OCI-LY3 (cell line): ENCODE results near the gene EMB.
"Not testable (repeated sequence)": the region's sequence is repeated elsewhere in the genome, so short reads cannot be mapped to it uniquely, and the experiment has no call there.

Experiments
- H2AFZ ChIP-seq: fragments of 200-600, 300-600 bp; shearing (Covaris generic); 2 replicates; pipeline ENCODE4 v1.6.0; 2014; ENCODE audit warnings: antibody characterized with exemption, low read depth, low read length
- H3K27ac ChIP-seq: fragments of 200-600, 300-600 bp; sonication (generic); 2 replicates; pipeline ENCODE4 v1.5.1; 2014; ENCODE audit warnings: mild to moderate bottlenecking, low read length, moderate library complexity, mixed read lengths
- H3K27me3 ChIP-seq: fragments of 200-600, 300-600 bp; sonication (generic); 2 replicates; pipeline ENCODE4 v1.6.1; 2014; ENCODE audit warnings: low read depth, low read length, mixed read lengths
- H3K36me3 ChIP-seq: fragments of 200-600, 300-600 bp; sonication (generic); replicated peaks from 2 replicates; pipeline ENCODE3; 2014; ENCODE audit warnings: low read depth, low read length, mixed read lengths
- H3K4me1 ChIP-seq: fragments of 300-600, 200-600 bp; sonication (generic); 2 replicates; pipeline ENCODE4 v1.6.1; 2014; ENCODE audit warnings: low read length, mixed read lengths
- H3K4me2 ChIP-seq: fragments of 200-600, 300-600 bp; sonication (generic); 2 replicates; pipeline ENCODE4 v1.6.1; 2014; ENCODE audit warnings: low read length, mixed read lengths
- H3K4me3 ChIP-seq: fragments of 300-600, 200-600 bp; sonication (generic); 2 replicates; pipeline ENCODE4 v1.5.1; 2014; ENCODE audit warnings: antibody characterized with exemption, mild to moderate bottlenecking, low read length, moderate library complexity
- H3K79me2 ChIP-seq: fragments of 300-600, 200-600 bp; shearing (Covaris generic); 2 replicates; pipeline ENCODE4 v1.6.1; 2014; ENCODE audit warnings: mild to moderate bottlenecking, low read length, mixed read lengths
- H3K9ac ChIP-seq: fragments of 300-600, 200-600 bp; shearing (Covaris generic); 2 replicates; pipeline ENCODE4 v1.6.0; 2014; ENCODE audit warnings: mild to moderate bottlenecking, low read length, moderate library complexity
- H3K9me3 ChIP-seq: fragments of 200-600, 300-600 bp; shearing (Covaris generic); 2 replicates; pipeline ENCODE4 v1.6.1; 2014; ENCODE audit warnings: low read length, mixed read lengths; ENCODE audit not compliant: insufficient read depth
- H4K20me1 ChIP-seq: fragments of 200-600, 300-600 bp; sonication (generic); 2 replicates; pipeline ENCODE4 v1.6.1; 2016; ENCODE audit warnings: low read length, mixed read lengths; ENCODE audit not compliant: insufficient read depth
- EZH2phosphoT487 ChIP-seq: fragments of 200-600 bp; shearing (Covaris generic); IDR thresholded peaks from 2 replicates; pipeline ENCODE4 v1.6.1; 2018; ENCODE audit warnings: antibody characterized with exemption, mixed run types, low read depth
- TF ChIP-seq, protein P1 (sequence below): fragments of 200-600, 300-600 bp; sonication (generic); IDR thresholded peaks from 2 replicates; pipeline ENCODE4 v1.5.1; 2014; ENCODE audit warnings: antibody characterized with exemption, low read length, low read depth

Gene EMB

DNA sequence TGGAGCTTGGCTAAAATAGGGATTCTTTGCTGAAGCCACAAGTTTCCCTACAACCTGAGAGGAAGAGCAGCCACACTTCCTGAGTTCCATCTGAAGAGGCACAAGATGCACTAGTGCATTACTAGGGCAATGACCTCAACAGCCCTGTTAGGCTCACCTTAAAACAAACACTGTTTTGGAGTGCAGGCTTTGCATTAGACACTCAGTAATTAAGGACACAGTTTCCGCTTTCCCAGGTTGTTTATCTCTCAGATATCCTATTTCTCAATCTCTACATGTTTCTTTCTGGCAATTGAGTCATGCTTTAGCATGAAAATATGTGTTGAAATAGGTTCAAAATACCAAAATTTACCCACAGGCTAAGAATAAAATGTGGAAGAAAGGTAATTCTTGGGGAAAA lies 34.2 kb downstream of the EMB start:
- Histone ChIP-seq H3K36me3 (no peaks in the 10 kb centered on the region), H3K9ac (no peak overlapping the region), H3K4me1 (no peaks in the 10 kb centered on the region), H3K9me3 (no peaks in the 10 kb centered on the region), H3K27ac (no peak overlapping the region), H3K27me3 (no peaks in the 10 kb centered on the region), H3K4me2 (no peak overlapping the region), H3K79me2 (no peaks in the 10 kb centered on the region), H4K20me1 (no peaks in the 10 kb centered on the region), H2AFZ (no peak overlapping the region), H3K4me3 (no peak overlapping the region)
- TF ChIP-seq, protein P1, sequence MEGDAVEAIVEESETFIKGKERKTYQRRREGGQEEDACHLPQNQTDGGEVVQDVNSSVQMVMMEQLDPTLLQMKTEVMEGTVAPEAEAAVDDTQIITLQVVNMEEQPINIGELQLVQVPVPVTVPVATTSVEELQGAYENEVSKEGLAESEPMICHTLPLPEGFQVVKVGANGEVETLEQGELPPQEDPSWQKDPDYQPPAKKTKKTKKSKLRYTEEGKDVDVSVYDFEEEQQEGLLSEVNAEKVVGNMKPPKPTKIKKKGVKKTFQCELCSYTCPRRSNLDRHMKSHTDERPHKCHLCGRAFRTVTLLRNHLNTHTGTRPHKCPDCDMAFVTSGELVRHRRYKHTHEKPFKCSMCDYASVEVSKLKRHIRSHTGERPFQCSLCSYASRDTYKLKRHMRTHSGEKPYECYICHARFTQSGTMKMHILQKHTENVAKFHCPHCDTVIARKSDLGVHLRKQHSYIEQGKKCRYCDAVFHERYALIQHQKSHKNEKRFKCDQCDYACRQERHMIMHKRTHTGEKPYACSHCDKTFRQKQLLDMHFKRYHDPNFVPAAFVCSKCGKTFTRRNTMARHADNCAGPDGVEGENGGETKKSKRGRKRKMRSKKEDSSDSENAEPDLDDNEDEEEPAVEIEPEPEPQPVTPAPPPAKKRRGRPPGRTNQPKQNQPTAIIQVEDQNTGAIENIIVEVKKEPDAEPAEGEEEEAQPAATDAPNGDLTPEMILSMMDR, result no peak
- TF ChIP-seq EZH2phosphoT487, result no peak

GRCh38 chr5:50401336-50401735 lies 39.8 kb downstream of the EMB start:
- no peaks in the 10 kb centered on the region for H3K27me3 ChIP-seq
- TF ChIP-seq, protein P1, result no peak
- TF ChIP-seq EZH2phosphoT487, result no peak
- H3K79me2 ChIP-seq, result no peaks in the 10 kb centered on the region
- no peak overlapping the region for H3K4me2 ChIP-seq
- no peak overlapping the region for H3K4me3 ChIP-seq
- no peaks in the 10 kb centered on the region for H3K9me3 ChIP-seq
- H3K9ac ChIP-seq, result no peak overlapping the region
- no peaks in the 10 kb centered on the region for H4K20me1 ChIP-seq
- H2AFZ ChIP-seq, result no peak overlapping the region
- H3K4me1 ChIP-seq, result no peaks in the 10 kb centered on the region
- H3K36me3 ChIP-seq, result no peaks in the 10 kb centered on the region
- H3K27ac ChIP-seq, result no peak overlapping the region

DNA sequence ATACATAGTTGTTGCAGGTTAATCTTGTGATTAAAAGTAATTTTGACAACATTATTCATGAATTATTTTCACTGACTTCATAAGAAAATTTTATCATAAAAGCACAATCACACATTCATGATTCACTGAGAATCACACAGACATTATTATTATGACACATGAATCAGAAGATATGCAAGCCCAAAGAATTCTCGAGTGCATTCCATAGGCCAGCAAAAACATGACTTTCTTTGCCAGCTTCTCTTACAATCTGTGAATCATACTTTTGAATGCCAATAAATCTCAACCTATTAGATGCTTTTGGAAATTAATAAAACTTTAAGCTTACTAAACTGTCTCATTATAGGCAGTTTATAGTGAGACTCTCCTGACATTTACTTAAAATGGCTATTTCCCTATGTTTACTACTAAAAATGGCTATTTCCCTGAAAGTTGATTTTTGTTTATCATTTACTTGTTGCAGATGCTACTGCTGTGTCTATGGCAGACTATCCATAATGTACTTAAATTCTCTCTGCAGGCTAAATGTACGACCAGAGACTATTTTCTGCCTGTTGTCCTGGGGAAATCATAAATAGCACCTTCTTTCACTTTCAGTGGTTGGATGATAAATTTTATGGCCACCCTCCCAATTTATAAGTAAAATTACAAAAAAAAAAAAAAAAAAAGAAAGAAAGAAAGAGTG lies 47.0 kb downstream of the EMB start:
- H3K9me3 ChIP-seq, H4K20me1 ChIP-seq, H3K4me1 ChIP-seq, H3K9ac ChIP-seq, H3K4me2 ChIP-seq, H3K36me3 ChIP-seq, H2AFZ ChIP-seq, H3K79me2 ChIP-seq, H3K4me3 ChIP-seq, H3K27me3 ChIP-seq, H3K27ac ChIP-seq: not testable (repeated sequence)

DNA sequence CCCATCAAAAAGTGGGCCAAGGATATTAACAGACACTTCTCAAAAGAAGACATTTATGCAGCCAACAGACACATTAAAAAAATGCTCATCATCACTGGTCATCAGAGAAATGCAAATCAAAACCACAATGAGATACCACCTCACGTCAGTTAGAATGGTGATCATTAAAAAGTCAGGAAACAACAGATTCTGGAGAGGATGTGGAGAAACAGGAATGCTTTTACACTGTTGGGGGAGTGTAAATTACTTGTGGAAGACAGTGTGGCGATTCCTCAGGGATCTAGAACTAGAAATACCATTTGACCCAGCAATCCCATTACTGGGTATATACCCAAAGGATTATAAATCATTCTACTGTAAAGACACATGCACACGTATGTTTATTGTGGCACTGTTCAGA lies 48.8 kb downstream of the EMB start:
- not testable (repeated sequence) for H3K9me3 ChIP-seq

DNA sequence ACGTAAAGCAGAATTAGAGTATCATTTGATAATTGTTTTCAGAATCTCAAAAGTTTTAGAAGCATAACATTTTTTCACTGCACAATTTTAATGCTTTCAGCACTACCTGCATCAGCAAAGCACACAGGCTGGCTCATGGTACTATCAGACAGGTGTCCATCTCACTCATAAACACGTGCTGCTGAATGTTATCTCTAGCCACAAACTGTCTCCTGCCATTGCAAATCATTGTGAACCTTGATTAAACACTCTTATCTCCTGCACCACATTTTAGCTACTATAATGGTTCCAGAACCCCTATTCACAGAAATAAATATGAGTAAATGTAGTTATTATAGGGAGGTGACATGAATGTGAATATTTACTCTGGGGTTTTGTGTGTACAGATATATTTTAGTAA lies 56.7 kb downstream of the EMB start:
- not testable (repeated sequence) for H3K9me3 ChIP-seq, H3K9ac ChIP-seq, H3K4me2 ChIP-seq, H3K36me3 ChIP-seq, H3K27ac ChIP-seq, H4K20me1 ChIP-seq, H3K4me3 ChIP-seq, H2AFZ ChIP-seq, H3K4me1 ChIP-seq, H3K79me2 ChIP-seq, H3K27me3 ChIP-seq

More for the DNA sequence above, 48.8 kb downstream of the EMB start:
- H3K9ac ChIP-seq, H4K20me1 ChIP-seq, H3K27me3 ChIP-seq, H3K79me2 ChIP-seq, H3K27ac ChIP-seq, H3K36me3 ChIP-seq, H3K4me1 ChIP-seq, H3K4me2 ChIP-seq, H2AFZ ChIP-seq, H3K4me3 ChIP-seq: not testable (repeated sequence)

DNA sequence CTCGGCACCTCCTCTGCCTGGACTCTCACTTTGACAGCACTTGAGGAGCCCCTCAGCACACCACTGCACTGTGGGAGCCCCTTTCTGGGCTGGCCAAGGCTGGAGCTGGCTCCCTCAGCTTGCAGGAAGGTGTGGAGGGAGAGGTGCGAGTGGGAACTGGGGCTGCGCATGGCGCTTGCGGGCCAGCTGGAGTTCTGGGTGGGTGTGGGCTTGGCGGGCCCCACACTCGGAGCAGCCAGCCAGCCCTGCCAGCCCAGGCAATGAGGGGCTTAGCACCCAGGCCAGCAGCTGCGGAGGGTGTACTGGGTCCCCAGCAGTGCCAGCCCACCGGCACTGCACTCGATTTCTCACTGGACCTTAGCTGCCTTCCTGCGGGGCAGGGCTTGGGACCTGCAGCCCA lies 64.4 kb downstream of the EMB start:
- not testable (repeated sequence) for H3K4me1 ChIP-seq, H3K79me2 ChIP-seq, H4K20me1 ChIP-seq, H3K27me3 ChIP-seq, H3K9me3 ChIP-seq, H3K27ac ChIP-seq, H3K9ac ChIP-seq, H2AFZ ChIP-seq, H3K4me2 ChIP-seq, H3K4me3 ChIP-seq, H3K36me3 ChIP-seq

GRCh38 chr5:50369287-50370033 lies 71.6 kb downstream of the EMB start:
- not testable (repeated sequence) for H3K4me2 ChIP-seq, H3K79me2 ChIP-seq, H3K36me3 ChIP-seq, H3K27me3 ChIP-seq, H4K20me1 ChIP-seq, H3K9me3 ChIP-seq, H3K4me1 ChIP-seq, H3K9ac ChIP-seq, H3K4me3 ChIP-seq, H2AFZ ChIP-seq, H3K27ac ChIP-seq
